Right lobe of liver (tissue), 6 donors: ENCODE data around the gene CPEB4. TPM values are rescaled to one million over a fixed set of nuclear protein-coding genes. Genes with fewer than 3 reads are reported as not detected.

Source experiments
- ATAC-seq, 4 donors: fragments of 200-7000 bp; cut with Tn5 transposase; one replicate each; pipeline ENCODE4 v1.9.1; 2020; ENCODE audit warnings: mild to moderate bottlenecking in 4 of 4, moderate library complexity in 4 of 4
- DNase-seq, 3 donors: peaks; one replicate each; pipeline ENCODE4 v3.0.0-alpha.2; 2020
- H3K27ac ChIP-seq, 3 donors: fragments of 200-600 bp; one replicate each; pipeline ENCODE4 v1.8.0; 2022
- H3K27me3 ChIP-seq, 2 donors: fragments of 200-600 bp; one replicate each; pipeline ENCODE4 v1.8.0; 2022
- H3K36me3 ChIP-seq, 4 donors: fragments of 200-600 bp; sonication (generic) in 1 of 4; one replicate each; pipeline versions ENCODE4 v1.5.1 to v1.8.0; 2017 to 2022; ENCODE audit warnings: control low read depth in 1 of 4
- H3K4me1 ChIP-seq, 4 donors: fragments of 200-600 bp; sonication (generic) in 1 of 4; one replicate each; pipeline versions ENCODE4 v1.5.1 to v1.8.0; 2017 to 2022; ENCODE audit warnings: control low read depth in 1 of 4
- H3K4me3 ChIP-seq, 3 donors: fragments of 200-600 bp; one replicate each; pipeline ENCODE4 v1.8.0; 2022
- H3K9me3 ChIP-seq, 4 donors: fragments of 200-600 bp; sonication (generic) in 1 of 4; one replicate each; pipeline versions ENCODE4 v1.5.1 to v1.8.0; 2017 to 2022; ENCODE audit warnings: control low read depth in 1 of 4
- POLR2A ChIP-seq: fragments of 450-650 bp; IDR thresholded peaks from one replicate; pipeline ENCODE4 v1.6.1; 2017; ENCODE audit warnings: antibody characterized with exemption, mild to moderate bottlenecking
- WGBS: methylation state at CpG from one replicate; pipeline ENCODE4 v1.1.6; 2018; ENCODE audit warnings: low coverage, low lambda C conversion rate; ENCODE audit not compliant: insufficient coverage; ENCODE audit errors: missing lambda C conversion rate; 5-methylcytosine and 5-hydroxymethylcytosine counted together
- intact Hi-C, 2 donors: fragments of 100-400 bp; cut with DNase I; formaldehyde crosslinking; loops; one replicate each; pipeline versions ENCODE4 v1.11.2 to v1.14.1; 2022
- total RNA-seq, 6 experiments: library from RNA; depleted of rRNA in 2 of 6; stranded (reverse); fragments of >200 nt in 2 of 6; fragmentation: NEBNext Ultra II Directional in 3 of 6; extraction: Animal tissue kit (Norgen Biotek cat#: 25700) in 3 of 6; gene quantifications; one replicate each; pipeline versions ENCODE4 v1.1.0 to v1.2.4, GENCODE V29; 2016 to 2023
- TF ChIP-seq, protein P1 (sequence below), 4 donors: fragments of 200-600 bp in 3 of 4; fragments of 450-650 bp in 1 of 4; IDR thresholded peaks; one replicate each; pipeline versions ENCODE4 v1.5.1 to v1.8.0; 2016 to 2022; ENCODE audit warnings: antibody characterized with exemption in 4 of 4, mild to moderate bottlenecking in 2 of 4
- donor health status: DM: no; HTN: yes; CAD: no.
- donor health status: DM: no; HTN: no; CAD: no.
- donor health status: DM: no; HTN: no; CAD: no.
- donor health status: DM: no; HTN: yes; CAD: no.
- donor health status: DM: no; HTN: yes; CAD: no.

The CPEB4 gene
- total RNA-seq, 6 experiments from 2014 or later: 27.3 to 49.9 (median 40.0) TPM

DNA sequence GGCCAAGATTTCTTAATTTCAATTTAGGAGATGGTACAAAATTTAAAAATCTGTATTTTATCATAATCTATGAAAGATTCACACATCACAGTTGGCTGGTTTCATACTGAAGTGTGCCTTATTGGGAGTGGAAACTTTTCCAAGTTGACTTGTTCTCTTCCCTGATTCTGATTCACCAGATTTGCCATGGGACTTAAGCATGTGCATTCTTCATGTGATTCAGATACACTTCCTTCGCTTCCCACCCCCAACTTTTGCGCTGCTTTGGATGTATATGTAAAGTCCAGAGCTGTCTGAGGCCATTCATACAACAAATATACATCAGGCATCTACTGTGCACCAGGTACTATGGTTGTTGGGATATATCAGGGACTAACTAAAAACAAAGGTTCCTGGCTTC is 34.4 kb downstream of the CPEB4 start:
- no peak for DNase-seq
- peaks cover 0 to 60% (median 8%) of the 10 kb centered on the region in 4 donors for H3K4me1 ChIP-seq
- WGBS: 100% methylated on average over 1 of the region's 2 CpGs

DNA sequence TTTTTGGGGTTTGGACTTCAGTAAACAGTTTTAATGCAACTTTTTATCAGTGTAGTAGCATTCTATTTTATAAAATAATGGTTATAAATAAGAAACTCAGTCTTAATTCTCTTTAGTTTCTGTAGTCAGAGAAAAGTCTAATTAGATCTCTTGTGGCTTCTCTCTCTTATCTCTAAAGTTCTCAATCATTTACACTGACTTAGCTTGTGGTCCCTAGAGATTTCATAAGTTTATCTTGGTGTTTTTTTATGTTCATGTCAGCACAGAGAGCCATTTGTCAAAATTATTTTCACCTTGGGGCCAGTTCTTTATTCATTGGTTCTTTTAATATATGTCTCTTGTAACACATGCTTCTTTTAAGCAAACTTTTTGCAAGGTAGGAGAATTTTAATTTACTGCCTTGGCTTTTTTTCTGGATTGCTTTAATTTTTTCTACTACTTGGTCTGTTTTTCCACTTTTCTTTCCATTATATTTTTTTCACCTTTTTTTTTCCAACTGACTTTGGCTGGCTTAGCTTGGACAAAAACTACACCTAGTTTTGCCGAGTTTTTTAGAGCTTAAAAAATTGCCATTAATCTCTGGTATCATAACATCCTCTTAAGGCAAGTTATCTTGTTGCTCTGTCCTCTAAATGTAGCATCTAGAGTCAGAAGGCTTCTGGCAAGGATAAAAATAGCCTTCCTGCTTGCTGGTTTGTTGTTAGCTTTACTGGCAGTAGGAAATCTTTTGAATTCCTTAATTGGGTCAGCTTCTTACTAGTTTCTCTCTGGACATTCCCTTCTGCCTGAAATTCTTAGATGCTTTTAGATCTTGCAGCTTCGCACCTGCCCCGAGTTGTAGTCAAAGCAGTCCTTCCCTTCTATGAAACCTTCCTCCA is 35.3 kb downstream of the CPEB4 start:
- Histone ChIP-seq H3K36me3 (no peaks in the 10 kb centered on the region), H3K4me3 (no peak overlapping the region), H3K27ac (peak overlapping the region in 2 of 3 donors; percentile 7 to 44), H3K9me3 (no peaks in the 10 kb centered on the region), H3K27me3 (no peaks in the 10 kb centered on the region), H3K4me1 (peaks cover 0 to 56% (median 8%) of the 10 kb centered on the region in 4 donors)
- no peak for DNase-seq
- intact Hi-C loops: no loop called here
- 38% methylated on average over 3 of the region's 3 CpGs for WGBS
- TF ChIP-seq, protein P1, sequence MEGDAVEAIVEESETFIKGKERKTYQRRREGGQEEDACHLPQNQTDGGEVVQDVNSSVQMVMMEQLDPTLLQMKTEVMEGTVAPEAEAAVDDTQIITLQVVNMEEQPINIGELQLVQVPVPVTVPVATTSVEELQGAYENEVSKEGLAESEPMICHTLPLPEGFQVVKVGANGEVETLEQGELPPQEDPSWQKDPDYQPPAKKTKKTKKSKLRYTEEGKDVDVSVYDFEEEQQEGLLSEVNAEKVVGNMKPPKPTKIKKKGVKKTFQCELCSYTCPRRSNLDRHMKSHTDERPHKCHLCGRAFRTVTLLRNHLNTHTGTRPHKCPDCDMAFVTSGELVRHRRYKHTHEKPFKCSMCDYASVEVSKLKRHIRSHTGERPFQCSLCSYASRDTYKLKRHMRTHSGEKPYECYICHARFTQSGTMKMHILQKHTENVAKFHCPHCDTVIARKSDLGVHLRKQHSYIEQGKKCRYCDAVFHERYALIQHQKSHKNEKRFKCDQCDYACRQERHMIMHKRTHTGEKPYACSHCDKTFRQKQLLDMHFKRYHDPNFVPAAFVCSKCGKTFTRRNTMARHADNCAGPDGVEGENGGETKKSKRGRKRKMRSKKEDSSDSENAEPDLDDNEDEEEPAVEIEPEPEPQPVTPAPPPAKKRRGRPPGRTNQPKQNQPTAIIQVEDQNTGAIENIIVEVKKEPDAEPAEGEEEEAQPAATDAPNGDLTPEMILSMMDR (IDR thresholded peaks at IDR 0.05): no peak
- no peak for TF ChIP-seq POLR2A
- ATAC-seq: peak; percentile 20 to 56 (median 30)

More for the DNA sequence above, 34.4 kb downstream of the CPEB4 start:
- H3K27ac ChIP-seq: no peak overlapping the region
- ATAC-seq: no peak
- no peaks in the 10 kb centered on the region for H3K36me3 ChIP-seq
- H3K27me3 ChIP-seq: no peaks in the 10 kb centered on the region
- intact Hi-C loops: no loop called here
- TF ChIP-seq, protein P1 (IDR thresholded peaks at IDR 0.05): no peak
- TF ChIP-seq POLR2A: no peak
- H3K4me3 ChIP-seq: no peak overlapping the region
- H3K9me3 ChIP-seq: no peaks in the 10 kb centered on the region

DNA sequence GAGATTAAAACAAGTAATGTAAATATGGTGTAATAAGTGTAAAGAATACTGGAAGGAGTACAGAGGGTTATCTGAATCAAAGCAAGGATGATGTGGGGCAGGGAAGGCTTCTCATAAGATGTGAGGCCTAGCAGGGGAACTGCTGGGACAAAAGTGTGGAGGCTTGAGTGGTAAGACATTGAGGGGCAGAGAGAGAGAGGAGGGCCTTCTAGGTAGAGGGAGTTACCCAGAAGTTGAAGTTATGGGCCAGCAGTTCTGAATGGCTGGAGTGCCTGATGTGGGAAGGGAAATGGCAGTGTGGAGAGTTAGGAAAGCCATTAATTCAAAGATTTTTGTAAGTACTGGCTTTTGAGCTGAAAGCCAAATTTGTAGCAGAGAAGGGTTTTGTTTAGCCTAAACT is 36.8 kb downstream of the CPEB4 start:
- ATAC-seq (peak in 1 of 4 donors; percentile 21), DNase-seq (no peak)
- TF ChIP-seq, protein P1 (IDR thresholded peaks at IDR 0.05): no peak
- no peak for TF ChIP-seq POLR2A
- peak overlapping the region in 2 of 3 donors; percentile 13 to 25 for H3K27ac ChIP-seq
- intact Hi-C loops: no loop called here
- H3K36me3 ChIP-seq: no peaks in the 10 kb centered on the region
- peaks cover 0 to 48% (median 11%) of the 10 kb centered on the region in 4 donors for H3K4me1 ChIP-seq
- no peak overlapping the region for H3K4me3 ChIP-seq
- H3K27me3 ChIP-seq: no peaks in the 10 kb centered on the region
- no peaks in the 10 kb centered on the region for H3K9me3 ChIP-seq

DNA sequence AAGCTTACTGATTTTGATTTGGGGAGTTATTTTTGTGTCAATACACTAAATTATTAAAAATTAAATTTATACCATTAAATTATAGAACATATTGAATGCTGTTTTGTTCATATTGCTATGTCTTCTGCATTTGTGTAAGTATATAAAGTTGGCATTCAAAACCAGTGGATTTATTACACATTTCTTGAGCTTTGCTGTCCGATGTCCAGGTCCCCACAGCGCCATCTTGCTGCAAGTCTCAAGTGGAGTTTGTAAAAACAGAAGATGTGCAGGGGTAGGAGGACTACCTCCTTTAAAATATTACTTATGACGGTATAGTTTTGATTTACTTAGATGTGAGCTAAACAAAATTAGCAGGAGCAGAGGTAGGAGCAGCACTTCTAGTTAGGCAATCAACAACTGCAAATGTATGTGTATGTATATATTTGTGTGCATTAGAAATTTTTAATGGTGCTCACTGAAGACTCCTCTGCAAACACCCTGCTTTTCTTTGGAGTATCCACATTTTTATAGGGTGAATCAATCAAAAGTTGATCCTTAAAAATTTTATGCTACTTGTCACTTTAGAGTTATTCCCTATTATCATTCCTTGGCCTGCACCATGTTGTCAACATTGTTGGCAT is 37.4 kb downstream of the CPEB4 start:
- Histone ChIP-seq H3K9me3 (no peaks in the 10 kb centered on the region), H3K27me3 (no peaks in the 10 kb centered on the region), H3K4me1 (peaks cover 0 to 41% (median 14%) of the 10 kb centered on the region in 4 donors), H3K36me3 (no peaks in the 10 kb centered on the region), H3K27ac (peak overlapping the region in 2 of 3 donors; percentile 13 to 27), H3K4me3 (no peak overlapping the region)
- no peak for DNase-seq
- intact Hi-C loops: no loop called here
- no peak for TF ChIP-seq POLR2A
- TF ChIP-seq, protein P1 (IDR thresholded peaks at IDR 0.05): peak; percentile 14 to 48 (median 26)
- peak in 2 of 4 donors; percentile 8 to 32 for ATAC-seq
- 39% methylated on average over 3 of the region's 3 CpGs for WGBS
